GM18868 (cell line): Measurements from ENCODE around the gene PTGES3.
"Not testable (repeated sequence)": the region's sequence is repeated elsewhere in the genome, so short reads cannot be mapped to it uniquely, and the experiment has no call there.

Source experiments
- ATAC-seq: cut with Tn5 transposase; IDR thresholded peaks from one replicate; pipeline ENCODE4 v1.9.1; 2021; ENCODE audit warnings: mild to moderate bottlenecking, moderate library complexity; ENCODE audit not compliant: unreplicated experiment

Gene PTGES3

GRCh38 chr12:56713345-56713744 is 25.3 kb upstream of the PTGES3 start:
- no peak for ATAC-seq

DNA sequence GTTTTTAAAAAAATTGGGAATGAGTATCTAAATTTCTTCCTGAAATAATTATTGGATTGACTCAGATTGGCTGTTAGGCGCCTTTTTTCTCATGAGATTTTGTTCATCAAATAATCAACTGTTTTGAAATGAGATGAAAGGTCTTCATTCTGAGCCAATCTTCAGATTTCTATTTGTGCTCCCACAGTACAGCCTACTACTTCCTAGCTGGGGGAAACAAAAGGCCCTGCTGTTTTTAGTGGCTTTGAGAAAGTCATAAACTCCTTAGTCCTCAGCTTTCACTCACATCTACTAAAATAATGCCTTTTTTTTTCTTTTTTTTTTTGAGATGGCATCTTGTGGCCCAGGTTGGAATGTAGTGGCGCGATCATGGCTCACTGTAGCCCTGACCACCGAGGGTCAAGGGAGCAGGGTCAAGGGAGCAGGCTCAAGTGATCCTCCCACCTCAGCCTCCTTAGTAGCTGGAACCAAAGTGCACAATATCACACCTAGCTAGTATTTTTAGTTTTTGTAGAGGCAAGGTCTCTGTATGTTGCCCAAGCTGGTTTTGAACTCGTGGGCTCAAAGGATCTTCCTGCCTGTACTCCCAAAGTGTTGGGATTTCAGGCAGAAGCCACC is 21.8 kb upstream of the PTGES3 start:
- ATAC-seq = no peak

GRCh38 chr12:56704522-56704921 is 16.4 kb upstream of the PTGES3 start:
- ATAC-seq = not testable (repeated sequence)

DNA sequence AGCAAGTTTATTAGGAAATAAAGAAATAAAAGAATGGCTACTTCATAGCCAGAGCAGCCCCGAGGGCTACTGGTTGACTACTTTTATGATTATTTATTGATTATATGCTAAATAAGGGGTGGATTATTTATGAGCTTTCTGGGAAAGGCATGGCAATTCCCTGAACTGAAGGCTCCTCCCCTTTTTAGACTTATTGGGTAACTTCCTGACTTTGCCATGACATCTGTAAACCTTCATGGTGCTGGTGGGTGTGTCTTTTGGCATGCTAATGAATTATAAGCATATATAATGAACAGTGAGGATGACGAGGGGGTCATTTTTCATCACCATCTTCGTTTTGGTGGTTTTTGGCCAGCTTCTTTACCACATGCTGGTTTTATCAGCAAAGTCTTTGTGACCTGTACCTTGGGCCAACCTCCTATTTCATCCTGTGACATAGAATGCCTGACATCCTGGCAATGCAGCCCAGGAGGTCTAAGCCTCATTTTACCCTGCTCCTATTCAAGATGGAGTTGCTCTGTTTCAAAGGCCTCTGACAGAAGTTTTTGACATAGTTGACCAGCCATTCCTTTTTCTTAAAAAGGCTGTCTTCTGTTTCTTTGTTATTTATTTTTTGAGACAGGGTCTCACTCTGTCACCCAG is 11.1 kb upstream of the PTGES3 start:
- no peak for ATAC-seq

GRCh38 chr12:56695327-56696101 is 7.4 kb upstream of the PTGES3 start:
- ATAC-seq = no peak

DNA sequence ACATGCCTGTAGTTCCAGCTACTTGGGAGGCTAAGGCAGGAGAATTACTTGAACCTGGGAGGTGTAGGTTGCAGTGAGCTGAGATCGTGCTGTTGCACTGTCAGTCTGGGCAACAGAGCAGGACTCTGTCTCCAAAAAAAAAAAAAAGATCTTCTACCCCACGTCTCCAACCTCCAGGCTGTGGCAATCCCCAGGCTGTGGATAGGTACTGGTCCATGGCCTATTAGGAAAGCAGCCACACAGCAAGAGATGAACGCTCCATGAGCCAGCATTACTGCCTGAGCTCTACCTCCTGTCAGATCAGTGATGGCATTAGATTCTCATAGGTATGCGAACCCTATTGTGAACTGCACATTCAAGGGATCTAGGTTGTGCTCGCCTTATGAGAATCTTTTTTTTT is 6.1 kb upstream of the PTGES3 start:
- no peak for ATAC-seq

DNA sequence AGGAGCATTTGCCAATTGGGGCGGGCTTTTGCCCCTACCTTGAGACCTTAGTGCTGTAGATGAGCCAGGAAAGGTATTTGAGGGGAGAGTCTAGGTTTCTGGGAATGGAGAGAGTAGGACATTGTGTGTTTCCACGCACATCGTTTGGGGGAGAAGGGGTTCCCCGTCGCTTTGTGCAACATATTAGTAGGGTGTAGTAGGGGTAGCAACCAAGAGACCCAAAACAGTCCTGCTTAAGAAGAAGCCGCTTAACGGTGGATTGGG is 694 bp upstream of the PTGES3 start:
- no peak for ATAC-seq

DNA sequence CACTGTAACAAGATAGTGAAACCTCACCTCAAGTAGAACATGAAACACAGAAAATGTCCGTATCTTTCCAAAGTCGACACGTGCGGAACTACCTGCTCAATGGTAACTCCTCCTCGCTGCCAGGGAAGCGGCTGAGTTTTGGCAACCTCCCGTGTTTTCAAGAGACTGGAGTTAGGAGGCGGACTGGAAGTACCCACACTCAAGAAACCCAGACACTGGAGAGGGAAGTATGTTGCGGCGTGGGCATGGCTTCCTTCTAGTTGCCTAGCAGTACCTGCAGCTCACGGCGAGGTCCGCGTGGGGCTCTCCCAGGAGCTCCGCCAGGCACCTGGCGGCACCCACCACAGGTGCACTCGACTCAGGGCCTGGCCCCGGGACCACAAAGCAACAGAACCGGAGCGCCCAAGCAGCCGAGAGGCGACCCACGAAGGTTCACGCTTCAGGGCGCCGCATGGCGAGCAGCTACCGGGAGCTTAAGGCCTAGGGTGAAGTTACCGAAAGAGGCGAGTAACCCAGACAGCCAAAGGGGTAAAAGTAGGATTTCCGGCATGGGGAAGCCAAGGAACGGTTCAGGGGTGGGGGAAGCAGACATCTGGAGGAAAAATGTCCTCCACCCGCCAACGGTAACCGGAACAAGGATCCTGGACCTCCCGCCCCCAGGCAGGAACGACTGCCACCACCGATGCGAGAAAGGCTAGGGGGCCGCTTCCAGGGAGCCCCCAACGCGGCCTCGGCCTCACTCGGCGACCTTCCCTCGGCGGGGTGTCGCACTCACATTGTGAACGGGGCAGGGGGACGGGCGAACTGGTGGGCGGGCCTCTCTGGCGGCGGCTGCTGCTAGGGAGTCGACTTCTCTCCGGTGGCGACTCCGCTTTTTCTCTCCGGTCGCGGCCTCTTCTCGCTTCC is 608 bp downstream of the PTGES3 start:
- ATAC-seq = peak; percentile 29

DNA sequence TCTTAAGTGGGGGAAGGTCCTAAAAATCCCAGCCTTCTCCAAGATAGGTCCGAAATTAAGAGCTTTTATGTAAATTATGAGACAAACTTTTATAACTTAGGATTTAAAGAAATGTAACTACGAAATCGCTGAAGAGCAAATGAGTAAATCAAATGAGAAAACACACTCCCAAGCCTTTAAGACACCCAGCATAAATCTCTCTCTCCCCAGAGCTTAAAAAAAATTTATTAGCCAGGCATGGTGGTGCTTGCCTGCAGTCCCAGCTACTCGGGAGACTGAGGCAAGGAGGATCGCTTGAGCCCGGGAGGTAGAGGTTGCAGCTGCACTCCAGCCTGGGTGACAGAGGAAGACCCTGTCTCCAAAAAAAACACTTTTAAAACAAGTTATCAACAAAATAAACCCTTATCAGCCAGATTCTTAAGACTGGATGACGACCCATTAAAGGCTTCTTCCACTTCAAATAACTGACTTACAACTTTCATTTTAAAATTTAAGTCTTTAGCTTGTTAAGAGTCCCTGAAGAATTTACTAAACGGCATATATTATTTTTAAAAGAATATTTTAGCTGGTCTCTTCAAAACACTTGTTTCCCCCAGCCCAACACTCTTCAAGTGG is 3.2 kb downstream of the PTGES3 start:
- ATAC-seq = no peak

DNA sequence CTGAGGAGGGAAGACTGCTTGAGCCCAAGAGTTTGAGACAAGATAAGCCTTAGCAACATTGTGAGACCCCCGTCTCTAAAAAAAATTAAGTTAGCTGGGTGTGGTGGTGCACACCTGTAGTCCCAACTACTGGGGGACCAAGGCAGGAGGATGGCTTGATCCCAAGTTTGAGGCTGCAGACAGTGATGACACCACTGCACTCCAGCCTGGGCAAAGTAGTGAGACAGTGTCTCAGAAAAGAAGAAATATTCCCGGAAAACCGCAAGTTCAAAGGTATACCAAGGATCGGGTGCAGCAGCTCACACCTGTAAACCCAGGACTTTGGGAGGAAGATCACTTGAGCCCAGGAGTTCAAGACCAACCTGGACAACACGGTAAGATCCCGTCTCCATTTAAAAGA is 5.8 kb downstream of the PTGES3 start:
- no peak for ATAC-seq

- no peak for ATAC-seq
Measured at GRCh38 chr12:56679883-56680575, 8.1 kb downstream of the PTGES3 start.

DNA sequence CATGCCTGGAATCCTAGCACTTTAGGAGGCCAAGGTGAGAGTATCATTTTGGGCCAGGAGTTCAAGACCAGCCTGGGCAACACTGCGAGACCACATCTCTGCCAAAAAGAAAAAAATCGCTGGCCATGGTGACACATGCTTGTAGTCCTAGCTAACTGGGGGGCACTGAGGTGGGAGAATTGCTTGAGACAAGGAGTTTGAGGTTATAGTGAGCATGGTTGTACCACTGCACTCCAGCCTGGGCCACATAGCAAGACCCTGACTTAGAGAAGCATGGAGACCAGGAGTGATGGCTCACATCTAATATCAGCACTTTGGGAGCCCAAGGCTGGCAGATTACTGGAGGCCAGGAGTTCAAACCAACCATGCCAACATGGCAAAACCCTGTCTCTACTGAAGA is 9.2 kb downstream of the PTGES3 start:
- ATAC-seq = no peak

DNA sequence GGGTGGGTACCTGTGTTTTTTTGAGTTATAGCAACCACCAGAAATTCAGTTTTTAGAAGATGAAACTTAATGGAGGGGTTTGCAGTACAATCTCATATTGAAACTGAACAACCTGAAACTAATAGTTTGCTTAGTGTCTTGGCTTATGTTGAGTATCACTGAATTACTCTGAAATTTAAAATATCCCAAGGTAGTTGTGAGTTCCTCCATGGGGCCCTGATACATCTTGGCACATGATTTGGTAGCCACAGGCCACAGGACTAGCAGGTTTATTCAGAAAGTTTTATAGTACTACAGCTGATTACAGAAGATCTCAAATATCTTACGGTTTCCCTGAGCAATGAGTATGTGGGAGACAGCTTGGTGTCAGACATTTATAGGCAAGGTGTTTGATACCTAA is 10.4 kb downstream of the PTGES3 start:
- ATAC-seq = peak; percentile 72

GRCh38 chr12:56676851-56677580 is 11.1 kb downstream of the PTGES3 start:
- no peak for ATAC-seq

- ATAC-seq = no peak
Measured at GRCh38 chr12:56671608-56672007, 16.5 kb downstream of the PTGES3 start.

GRCh38 chr12:56670836-56671235 is 17.2 kb downstream of the PTGES3 start:
- ATAC-seq = no peak

GRCh38 chr12:56668197-56668457 is 20.0 kb downstream of the PTGES3 start:
- no peak for ATAC-seq

DNA sequence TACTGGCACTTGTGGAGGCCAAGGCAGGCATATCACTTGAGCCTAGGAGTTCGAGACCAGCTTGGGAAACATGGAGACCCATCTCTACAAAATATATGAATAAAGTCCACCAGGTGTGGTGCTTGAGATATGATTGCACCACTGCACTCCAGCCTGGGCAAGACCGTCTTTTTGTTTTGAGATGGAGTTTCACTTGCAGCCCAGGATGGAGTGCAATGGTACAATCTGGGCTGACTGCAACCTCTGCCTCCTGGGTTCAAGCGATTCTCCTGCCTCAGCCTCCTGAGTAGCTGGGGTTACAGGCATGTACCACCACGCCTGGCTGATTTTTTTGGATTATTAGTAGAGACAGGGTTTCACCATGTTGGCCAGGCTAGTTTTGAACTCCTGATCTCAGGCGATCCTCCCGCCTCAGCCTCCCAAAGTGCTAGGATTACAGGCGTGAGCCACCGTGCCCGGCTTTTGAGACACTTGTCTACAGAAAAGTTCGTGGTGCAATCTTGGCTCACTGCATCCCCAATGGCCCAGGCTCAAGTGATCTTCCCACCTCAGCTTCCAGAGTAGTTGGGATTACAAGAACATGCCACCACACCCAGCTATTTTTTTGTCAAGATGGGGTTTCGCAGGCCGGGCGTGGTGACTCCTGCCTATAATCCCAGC is 26.0 kb downstream of the PTGES3 start:
- no peak for ATAC-seq

- ATAC-seq = no peak
Measured at GRCh38 chr12:56661560-56661959, 26.5 kb downstream of the PTGES3 start.
